ENCODE data around the gene SH3PXD2A.
"Not testable (repeated sequence)": the region's sequence is repeated elsewhere in the genome, so short reads cannot be mapped to it uniquely, and the experiment has no call there.

GRCh38 chr10:103632871-103633270, 222.5 kb downstream of the SH3PXD2A start:
- TF ChIP-seq CTCF (IDR thresholded peaks at IDR 0.05); EZH2 (IDR thresholded peaks at IDR 0.05; ENCODE audit: borderline replicate concordance, insufficient read depth, low read depth, low read length, poor library complexity, severe bottlenecking): not testable (repeated sequence)
